PC-9 (cell line): Measurements from ENCODE around the gene TMCO2. TPM values are rescaled to one million over a fixed set of nuclear protein-coding genes. Genes with fewer than 3 reads are reported as not detected.

Experiments used
- BruUV-seq: library from RNA; stranded (reverse); fragments of 400-500 nt; replicated peaks from 2 replicates; lab custom pipeline; 2021; lab: Mats Ljungman, UMichigan
- CTCF ChIA-PET: fragments of 300-600 bp; sonication (Branson Sonifier 250); formaldehyde crosslinking; loops from one replicate; lab custom pipeline; 2022; ENCODE audit warnings: antibody characterized with exemption; lab: Charles Lee
- POLR2A ChIA-PET: fragments of 300-600 bp; sonication (Branson Sonifier 250); formaldehyde crosslinking; loops from one replicate; lab custom pipeline; 2022; ENCODE audit warnings: antibody characterized with exemption; ENCODE audit not compliant: unreplicated experiment; lab: Charles Lee
- DNase-seq, 2 experiments: peaks; one replicate each; pipeline versions ENCODE4 v3.0.0 to v3.0.0-alpha.2; 2015 to 2022; ENCODE audit warnings: mixed read lengths in 1 of 2
- H2AFZ ChIP-seq: fragments of 200-600 bp; sonication (generic); 2 replicates; pipeline ENCODE4 v1.8.1; 2017; ENCODE audit warnings: antibody characterized with exemption
- H3F3A ChIP-seq: fragments of 200-600 bp; sonication (generic); 2 replicates; pipeline ENCODE4 v1.8.1; 2017; ENCODE audit warnings: antibody characterized with exemption, mild to moderate bottlenecking, low read depth; ENCODE audit not compliant: insufficient read depth
- H3K27ac ChIP-seq: fragments of 200-600 bp; sonication (generic); 2 replicates; pipeline ENCODE4 v1.6.1; 2016; ENCODE audit warnings: mixed run types
- H3K27me3 ChIP-seq: fragments of 200-600 bp; sonication (generic); 2 replicates; pipeline ENCODE4 v1.6.1; 2016; ENCODE audit warnings: low read depth, mixed run types; ENCODE audit not compliant: insufficient read depth
- H3K36me3 ChIP-seq: fragments of 200-600 bp; sonication (generic); 2 replicates; pipeline ENCODE4 v1.6.1; 2016; ENCODE audit warnings: low read depth, mixed run types
- H3K4me1 ChIP-seq: fragments of 200-600 bp; sonication (generic); replicated peaks from 2 replicates; pipeline ENCODE4 v1.6.1; 2016; ENCODE audit warnings: mixed run types; ENCODE audit not compliant: insufficient read depth
- H3K4me2 ChIP-seq: fragments of 200-600 bp; sonication (generic); 2 replicates; pipeline ENCODE4 v1.6.1; 2017; ENCODE audit warnings: mixed run types
- H3K4me3 ChIP-seq: fragments of 200-600 bp; sonication (generic); 2 replicates; pipeline ENCODE4 v1.6.1; 2016; ENCODE audit warnings: mixed run types
- H3K79me2 ChIP-seq: fragments of 200-600 bp; sonication (generic); 2 replicates; pipeline ENCODE4 v1.6.1; 2017; ENCODE audit warnings: low read depth, mixed run types
- H3K9me2 ChIP-seq: fragments of 200-600 bp; sonication (generic); 2 replicates; pipeline ENCODE4 v1.8.1; 2017; ENCODE audit warnings: mild to moderate bottlenecking; ENCODE audit not compliant: insufficient read depth
- H3K9me3 ChIP-seq: fragments of 200-600 bp; sonication (generic); 2 replicates; pipeline ENCODE4 v1.8.1; 2016; ENCODE audit warnings: low read depth; ENCODE audit not compliant: insufficient read depth
- H4K20me1 ChIP-seq: fragments of 200-600 bp; sonication (generic); 2 replicates; pipeline ENCODE4 v1.8.1; 2017; ENCODE audit not compliant: insufficient read depth
- CTCF ChIP-seq: fragments of 200-600 bp; sonication (generic); conservative IDR thresholded peaks from 2 replicates; pipeline ENCODE4 v1.6.1; 2017; ENCODE audit warnings: mixed run types, antibody characterized with exemption, mild to moderate bottlenecking, moderate library complexity
- EZH2 ChIP-seq: fragments of 200-600 bp; sonication (generic); IDR thresholded peaks from 2 replicates; pipeline ENCODE4 v1.8.0; 2017; ENCODE audit warnings: antibody characterized with exemption, low read depth
- intact Hi-C: fragments of 100-400 bp; cut with micrococcal nuclease; formaldehyde crosslinking; loops from one replicate; pipeline ENCODE4 v1.10.0; 2022; ENCODE audit not compliant: unreplicated experiment
- total RNA-seq: library from RNA; stranded (reverse); gene quantifications from 2 replicates; pipeline ENCODE4 v1.2.3, GENCODE V29; 2021

Gene TMCO2
- total RNA-seq, 1 experiment from 2014 or later: not detected

- Histone ChIP-seq H4K20me1 (peaks cover 18% of the 10 kb centered on the region), H3K9me3 (no peaks in the 10 kb centered on the region), H3K27me3 (no peaks in the 10 kb centered on the region), H3K36me3 (peaks cover 52% of the 10 kb centered on the region), H3F3A (no peaks in the 10 kb centered on the region), H3K79me2 (peaks cover 27% of the 10 kb centered on the region), H3K4me1 (no peaks in the 10 kb centered on the region; the same call in 1 of the 2 replicates), H3K9me2 (no peaks in the 10 kb centered on the region), H3K4me3 (no peak overlapping the region), H2AFZ (no peak overlapping the region), H3K27ac (no peak overlapping the region), H3K4me2 (no peak overlapping the region)
- DNase-seq: no peak
- BruUV-seq: no TSS peak
- ChIA-PET POLR2A (interaction anchor here (0.5 to 0.7 kb wide), 2 partner anchors 169 to 1909 kb away, joined by 5 to 9 read pairs; no protein-coding TSS in a partner anchor), CTCF (no interaction called here)
- TF ChIP-seq CTCF (no peak), EZH2 (no peak)
- intact Hi-C loops: no loop called here
These were observed 16.6 kb downstream of the TMCO2 start for GRCh38 chr1:40264354-40264781.

GRCh38 chr1:40265298-40265697 is 17.6 kb downstream of the TMCO2 start:
- no peak for DNase-seq
- no peak for TF ChIP-seq CTCF
- no peak for TF ChIP-seq EZH2
- peaks cover 18% of the 10 kb centered on the region for H3K79me2 ChIP-seq
- no peaks in the 10 kb centered on the region for H3K9me2 ChIP-seq
- BruUV-seq: no TSS peak
- no peak overlapping the region for H3K27ac ChIP-seq
- no peak overlapping the region for H2AFZ ChIP-seq
- intact Hi-C loops: no loop called here
- no peaks in the 10 kb centered on the region for H3K4me1 ChIP-seq
- no peak overlapping the region for H3K4me3 ChIP-seq
- no peaks in the 10 kb centered on the region for H3K9me3 ChIP-seq
- peaks cover 51% of the 10 kb centered on the region for H3K36me3 ChIP-seq
- peaks cover 18% of the 10 kb centered on the region for H4K20me1 ChIP-seq
- no peaks in the 10 kb centered on the region for H3F3A ChIP-seq
- ChIA-PET POLR2A (no interaction called here), CTCF (interaction anchor here (0.6 kb wide), 1 partner anchor 167 kb away, joined by 8 read pairs; no protein-coding TSS in a partner anchor)
- no peak overlapping the region for H3K4me2 ChIP-seq
- H3K27me3 ChIP-seq: no peaks in the 10 kb centered on the region

GRCh38 chr1:40265919-40266318 is 18.2 kb downstream of the TMCO2 start:
- no peak for TF ChIP-seq CTCF
- TF ChIP-seq EZH2: no peak
- no peaks in the 10 kb centered on the region for H3K9me3 ChIP-seq
- peaks cover 12% of the 10 kb centered on the region for H3K79me2 ChIP-seq
- no peaks in the 10 kb centered on the region for H3F3A ChIP-seq
- H3K36me3 ChIP-seq: peaks cover 50% of the 10 kb centered on the region
- no TSS peak for BruUV-seq
- no peak for DNase-seq
- H3K4me2 ChIP-seq: no peak overlapping the region
- no peaks in the 10 kb centered on the region for H3K9me2 ChIP-seq
- no peaks in the 10 kb centered on the region for H3K27me3 ChIP-seq
- H3K4me3 ChIP-seq: no peak overlapping the region
- no peak overlapping the region for H2AFZ ChIP-seq
- peaks cover 18% of the 10 kb centered on the region for H4K20me1 ChIP-seq
- CTCF ChIA-PET: interaction anchor here (0.6 kb wide), 1 partner anchor 267 kb away, joined by 4 read pairs; no protein-coding TSS in a partner anchor
- H3K27ac ChIP-seq: no peak overlapping the region
- POLR2A ChIA-PET: no interaction called here
- no peaks in the 10 kb centered on the region for H3K4me1 ChIP-seq
- intact Hi-C loops: no loop called here
